HepG2 (cell line): ENCODE data around the gene MFGE8. TPM values are rescaled to one million over a fixed set of nuclear protein-coding genes. Genes with fewer than 3 reads are reported as not detected.

Experiments used
- ATAC-seq: fragments of 200-7000 bp; cut with Tn5 transposase; 3 replicates; pipeline ENCODE4 v1.9.1; 2020; ENCODE audit warnings: mild to moderate bottlenecking, moderate library complexity
- BruUV-seq: library from RNA; stranded (reverse); fragments of 400-500 nt; replicated peaks from 2 replicates; lab custom pipeline; 2021; lab: Mats Ljungman, UMichigan
- CTCF ChIA-PET: fragments of 300-600 bp; formaldehyde crosslinking; extraction: SDS; loops from one replicate; lab custom pipeline; 2021; ENCODE audit warnings: low total read pairs, inconsistent platforms, low intra/inter-chr PET ratio; lab: Yijun Ruan, JAX
- POLR2A ChIA-PET: fragments of 350-600 bp; sonication (Branson Sonifier 250); formaldehyde crosslinking; loops from one replicate; lab custom pipeline; 2020; ENCODE audit warnings: antibody characterized with exemption, inconsistent platforms; lab: Yijun Ruan, JAX
- DNase-seq: peaks from one replicate; pipeline ENCODE4 v3.0.0-alpha.2; 2015; ENCODE audit warnings: low spot score
- FAIRE-seq: peaks from 3 replicates; lab custom pipeline; 2011; peaks lifted over from hg19 to GRCh38; lab: Jason Lieb, UNC
- H2AFZ ChIP-seq: one replicate; pipeline ENCODE4 v1.6.1; 2011; ENCODE audit warnings: low read length, inconsistent platforms
- H3K27ac ChIP-seq: fragments of 300-600 bp; 3 replicates; pipeline ENCODE4 v1.8.0; 2011; ENCODE audit warnings: mixed run types, mild to moderate bottlenecking, mixed read lengths, low read length, inconsistent platforms; ENCODE audit not compliant: insufficient read depth; ENCODE audit errors: extremely low read length
- H3K27me3 ChIP-seq, 2 experiments: fragments of 200-600 bp in 1 of 2; 2 replicates in 1 of 2; 3 replicates in 1 of 2; pipeline versions ENCODE4 v1.6.0 to v1.8.0; 2011; ENCODE audit warnings: low read length in 2 of 2, mild to moderate bottlenecking in 2 of 2, moderate library complexity in 2 of 2, inconsistent platforms in 1 of 2; ENCODE audit not compliant: insufficient read depth in 2 of 2, control insufficient read depth in 1 of 2
- H3K36me3 ChIP-seq, 2 experiments: fragments of 200-600 bp in 1 of 2; replicated peaks in 1 of 2; 2 replicates in 1 of 2; 3 replicates in 1 of 2; pipeline versions ENCODE4 v1.5.1 to v1.8.0; 2011; ENCODE audit warnings: low read length in 2 of 2, inconsistent platforms in 1 of 2; ENCODE audit not compliant: insufficient read depth in 2 of 2, control insufficient read depth in 1 of 2
- H3K4me1 ChIP-seq: 2 replicates; pipeline ENCODE4 v1.5.1; 2012; ENCODE audit warnings: low read length, inconsistent platforms; ENCODE audit not compliant: insufficient read depth
- H3K4me2 ChIP-seq: 2 replicates; pipeline ENCODE4 v1.6.0; 2011; ENCODE audit warnings: low read depth, low read length, inconsistent platforms
- H3K4me3 ChIP-seq, 3 experiments: fragments of 200-600 bp in 1 of 3; sonication (generic), shearing (Covaris generic) in 1 of 3; replicated peaks in 1 of 3; 2 replicates each; pipeline ENCODE4 v1.5.1; 2011 to 2016; ENCODE audit warnings: low read length in 3 of 3, inconsistent platforms in 2 of 3, low read depth in 2 of 3, mild to moderate bottlenecking in 2 of 3, control low read depth in 1 of 3, mixed read lengths in 1 of 3; ENCODE audit not compliant: insufficient read depth in 1 of 3
- H3K79me2 ChIP-seq: one replicate; pipeline ENCODE4 v1.6.1; 2011; ENCODE audit warnings: low read length, inconsistent platforms; ENCODE audit not compliant: insufficient read depth
- H3K9ac ChIP-seq: 2 replicates; pipeline ENCODE4 v1.6.0; 2011; ENCODE audit warnings: mild to moderate bottlenecking, low read depth, low read length, inconsistent platforms; ENCODE audit not compliant: insufficient read depth
- H3K9me3 ChIP-seq: 2 replicates; pipeline ENCODE4 v1.5.1; 2012; ENCODE audit warnings: mild to moderate bottlenecking, low read length
- H4K20me1 ChIP-seq: 2 replicates; pipeline ENCODE4 v1.6.0; 2011; ENCODE audit warnings: inconsistent platforms, mild to moderate bottlenecking, low read length, moderate library complexity; ENCODE audit not compliant: insufficient read depth
- HMGA1 ChIP-seq: sonication (generic); formaldehyde crosslinking; conservative IDR thresholded peaks from 2 replicates; pipeline ENCODE4 v1.4.0; 2020; ENCODE audit warnings: missing genetic modification reagents
- KDM3A ChIP-seq: IDR thresholded peaks from 2 replicates; pipeline ENCODE4 v1.6.1; 2018; ENCODE audit warnings: low read depth, missing compliant biosample characterization
- RFX5 ChIP-seq: IDR thresholded peaks from 2 replicates; pipeline ENCODE4 v1.6.1; 2011; ENCODE audit warnings: low read depth, low read length, improper control_type of control experiment
- SKIL ChIP-seq: sonication (generic); formaldehyde crosslinking; IDR thresholded peaks from 2 replicates; pipeline ENCODE4 v1.8.0; 2022; ENCODE audit warnings: missing genetic modification reagents, mild to moderate bottlenecking, moderate library complexity, borderline replicate concordance
- TCF12 ChIP-seq, 2 experiments: fragments of 450-650 bp in 1 of 2; sonication (generic) in 1 of 2; formaldehyde crosslinking in 1 of 2; IDR thresholded peaks; 2 replicates each; pipeline versions ENCODE4 v1.6.1 to v1.8.0; 2017 to 2022; ENCODE audit warnings: antibody characterized with exemption in 1 of 2, mild to moderate bottlenecking in 1 of 2, missing genetic modification reagents in 1 of 2, moderate library complexity in 1 of 2
- ZFP36 ChIP-seq: fragments of 150-350 bp; IDR thresholded peaks from 2 replicates; pipeline ENCODE4 v1.6.1; 2018; ENCODE audit warnings: borderline replicate concordance, low read length, low read depth; ENCODE audit not compliant: partially characterized antibody
- ZNF12 ChIP-seq: sonication (generic); formaldehyde crosslinking; IDR thresholded peaks from 2 replicates; pipeline ENCODE4 v1.5.0; 2020; ENCODE audit warnings: missing genetic modification reagents
- ZNF83 ChIP-seq: sonication (generic); formaldehyde crosslinking; IDR thresholded peaks from 2 replicates; pipeline ENCODE4 v1.4.0; 2020; ENCODE audit warnings: missing genetic modification reagents, mild to moderate bottlenecking, borderline replicate concordance
- WGBS: methylation state at CpG from one replicate; pipeline ENCODE4 v1.1.6; 2017; ENCODE audit warnings: low lambda C conversion rate; 5-methylcytosine and 5-hydroxymethylcytosine counted together
- in situ Hi-C: cut with HindIII; loops from 2 replicates; pipeline ENCODE4 v1.10.0; 2017; ENCODE audit warnings: low pct_unique_long_range_greater_than_20kb; ENCODE audit not compliant: extremely low pct_ligation_motif_present
- intact Hi-C: fragments of 100-400 bp; cut with micrococcal nuclease; formaldehyde crosslinking; loops from one replicate; pipeline ENCODE4 v1.10.0; 2022; ENCODE audit not compliant: unreplicated experiment
- polyA plus RNA-seq, 8 experiments: library from polyadenylated mRNA; depleted of rRNA in 3 of 8; stranded (reverse) in 7 of 8; unstranded in 1 of 8; fragments of >200 nt; fragmentation: Illumina TruSeq in 4 of 8; extraction: Trizol in 4 of 8; gene quantifications; 2 replicates each; pipeline versions ENCODE4 v1.2.1 to v1.2.3, GENCODE V29; 2011 to 2016; ENCODE audit warnings: low read depth in 4 of 8, missing spikeins in 1 of 8, mixed read lengths in 1 of 8; ENCODE audit not compliant: insufficient read depth in 1 of 8
- total RNA-seq, 5 experiments: library from RNA; depleted of rRNA; stranded (reverse); fragments of >200 nt; fragmentation: Illumina TruSeq; extraction: Trizol; gene quantifications; 2 replicates each; pipeline ENCODE4 v1.2.3, GENCODE V29; 2016; ENCODE audit warnings: low read depth in 1 of 5
- TF ChIP-seq, protein P1 (sequence below): sonication (generic); formaldehyde crosslinking; IDR thresholded peaks from 2 replicates; pipeline ENCODE4 v1.5.0; 2020; ENCODE audit warnings: missing genetic modification reagents

The MFGE8 gene
- total and polyA plus RNA-seq, 2 of the 13 experiments (the other 11 are each of a cell fraction or from before 2014, with no cell fraction given), result 3.4 to 22.1 TPM

- no peak overlapping the region for H3K4me2 ChIP-seq
- 0 out of 2 replicates have a peak, but pooled peaks cover 3% of the 10 kb centered on the region for H4K20me1 ChIP-seq
- no peak for TF ChIP-seq ZNF12
- no peak for TF ChIP-seq RFX5
- no peak for TF ChIP-seq SKIL (CRISPR knock-in tag)
- no peak for TF ChIP-seq KDM3A (CRISPR knock-in tag)
- TF ChIP-seq HMGA1 (CRISPR knock-in tag), result no peak
- TF ChIP-seq TCF12 (IDR thresholded peaks at IDR 0.05), result no peak
- TF ChIP-seq TCF12 (CRISPR knock-in tag; IDR thresholded peaks at IDR 0.05), result no peak
- no peak for TF ChIP-seq ZFP36
- no peak for TF ChIP-seq ZNF83 (CRISPR knock-in tag)
- TF ChIP-seq, protein P1, sequence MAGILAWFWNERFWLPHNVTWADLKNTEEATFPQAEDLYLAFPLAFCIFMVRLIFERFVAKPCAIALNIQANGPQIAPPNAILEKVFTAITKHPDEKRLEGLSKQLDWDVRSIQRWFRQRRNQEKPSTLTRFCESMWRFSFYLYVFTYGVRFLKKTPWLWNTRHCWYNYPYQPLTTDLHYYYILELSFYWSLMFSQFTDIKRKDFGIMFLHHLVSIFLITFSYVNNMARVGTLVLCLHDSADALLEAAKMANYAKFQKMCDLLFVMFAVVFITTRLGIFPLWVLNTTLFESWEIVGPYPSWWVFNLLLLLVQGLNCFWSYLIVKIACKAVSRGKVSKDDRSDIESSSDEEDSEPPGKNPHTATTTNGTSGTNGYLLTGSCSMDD (CRISPR knock-in tag), result no peak
- H3K9ac ChIP-seq, result no peak overlapping the region
- no peak overlapping the region for H2AFZ ChIP-seq
- no TSS peak for BruUV-seq
- no peak overlapping the region for H3K4me3 ChIP-seq
- no peak for ATAC-seq
- intact Hi-C loops, result no loop called here
- POLR2A ChIA-PET, result no interaction called here
- H3K9me3 ChIP-seq, result no peaks in the 10 kb centered on the region
- H3K79me2 ChIP-seq, result no peaks in the 10 kb centered on the region
- CTCF ChIA-PET, result no interaction called here
- H3K4me1 ChIP-seq, result peaks cover 27% of the 10 kb centered on the region
- H3K36me3 ChIP-seq, result no peaks in the 10 kb centered on the region
- no peak for DNase-seq
- no peak overlapping the region for H3K27ac ChIP-seq
- in situ Hi-C loops, result loop anchor here (10.0 kb wide), 1 partner anchor 266 kb away; no protein-coding TSS in a partner anchor
- no peak for FAIRE-seq
- WGBS, result 85% methylated on average over 8 of the region's 16 CpGs
- H3K27me3 ChIP-seq, result no peaks in the 10 kb centered on the region
Observed at GRCh38 chr15:88908697-88909621, 4.2 kb downstream of the MFGE8 start.
